ENCODE measurements around the gene INTS6L. TPM values are rescaled to one million over a fixed set of nuclear protein-coding genes. Genes with fewer than 3 reads are reported as not detected.

Gene INTS6L
- total and polyA plus RNA-seq, 3 donors from 2014 or later, result 15.0 to 47.6 (median 41.3) TPM

- TF ChIP-seq CTCF (IDR thresholded peaks at IDR 0.05) (no peak), POLR2A (IDR thresholded peaks at IDR 0.05) (no peak)
- no peaks in the 10 kb centered on the region for H3K4me1 ChIP-seq
These were observed 22.7 kb upstream of the INTS6L start for GRCh38 chrX:135497736-135498135.

GRCh38 chrX:135498236-135498635, 22.2 kb upstream of the INTS6L start:
- intact Hi-C loops (cut with DNase I; ENCODE audit: low total_unique reads), result no loop called here
- 86 to 95% methylated on average over 2 of the region's 2 CpGs for WGBS, 2 donors
- no peak overlapping the region for H3K27ac ChIP-seq
- H3K4me1 ChIP-seq, result no peaks in the 10 kb centered on the region
- H3K4me3 ChIP-seq, result no peak overlapping the region
- H3K27me3 ChIP-seq, result no peaks in the 10 kb centered on the region
- DNase-seq, result no peak
- H3K36me3 ChIP-seq (ENCODE audit: low read depth, missing control alignments), result no peaks in the 10 kb centered on the region
- H3K9me3 ChIP-seq, result no peaks in the 10 kb centered on the region
- TF ChIP-seq POLR2A (IDR thresholded peaks at IDR 0.05) (no peak), CTCF (IDR thresholded peaks at IDR 0.05) (no peak)

More at GRCh38 chrX:135497736-135498135, 22.7 kb upstream of the INTS6L start:
- Histone ChIP-seq H3K36me3 (ENCODE audit: low read depth, missing control alignments) (no peaks in the 10 kb centered on the region), H3K27ac (no peak overlapping the region), H3K27me3 (no peaks in the 10 kb centered on the region), H3K9me3 (no peaks in the 10 kb centered on the region), H3K4me3 (no peak overlapping the region)
- 75 to 91% methylated on average over 5 of the region's 5 CpGs for WGBS, 2 donors
- intact Hi-C loops (cut with DNase I; ENCODE audit: low total_unique reads), result no loop called here
- no peak for DNase-seq

- H3K36me3 ChIP-seq (ENCODE audit: low read depth, missing control alignments), result no peaks in the 10 kb centered on the region
- no peak overlapping the region for H3K27ac ChIP-seq
- no peaks in the 10 kb centered on the region for H3K27me3 ChIP-seq
- no peaks in the 10 kb centered on the region for H3K9me3 ChIP-seq
- DNase-seq, result no peak
- no peak overlapping the region for H3K4me3 ChIP-seq
- intact Hi-C loops (cut with DNase I; ENCODE audit: low total_unique reads), result no loop called here
- no peaks in the 10 kb centered on the region for H3K4me1 ChIP-seq
- TF ChIP-seq POLR2A (IDR thresholded peaks at IDR 0.05), result no peak
- no peak for TF ChIP-seq CTCF (IDR thresholded peaks at IDR 0.05)
These were observed 15.1 kb upstream of the INTS6L start for GRCh38 chrX:135505351-135505750.

GRCh38 chrX:135509885-135510284, 10.6 kb upstream of the INTS6L start:
- no peak for TF ChIP-seq CTCF (IDR thresholded peaks at IDR 0.05)
- no peak for TF ChIP-seq POLR2A (IDR thresholded peaks at IDR 0.05)
- no peak overlapping the region for H3K27ac ChIP-seq
- intact Hi-C loops (cut with DNase I; ENCODE audit: low total_unique reads), result no loop called here
- no peak for DNase-seq
- no peaks in the 10 kb centered on the region for H3K27me3 ChIP-seq
- H3K4me1 ChIP-seq, result no peaks in the 10 kb centered on the region
- no peaks in the 10 kb centered on the region for H3K9me3 ChIP-seq
- WGBS, 2 donors, result 83 to 87% methylated on average over 1 to 2 of the region's 2 CpGs
- no peaks in the 10 kb centered on the region for H3K36me3 ChIP-seq (ENCODE audit: low read depth, missing control alignments)
- no peak overlapping the region for H3K4me3 ChIP-seq

GRCh38 chrX:135512508-135513129, 7.8 kb upstream of the INTS6L start:
- intact Hi-C loops (cut with DNase I; ENCODE audit: low total_unique reads), result no loop called here

More at GRCh38 chrX:135512508-135513129, 7.8 kb upstream of the INTS6L start:
- H3K4me1 ChIP-seq, result no peaks in the 10 kb centered on the region
- H3K27me3 ChIP-seq, result no peaks in the 10 kb centered on the region
- no peak for TF ChIP-seq POLR2A (IDR thresholded peaks at IDR 0.05)
- no peak for TF ChIP-seq CTCF (IDR thresholded peaks at IDR 0.05)
- H3K9me3 ChIP-seq, result no peaks in the 10 kb centered on the region
- H3K27ac ChIP-seq, result no peak overlapping the region
- WGBS, 2 donors, result 80 to 100% methylated on average over 2 to 3 of the region's 3 CpGs
- H3K4me3 ChIP-seq, result no peak overlapping the region
- no peak for DNase-seq
- no peaks in the 10 kb centered on the region for H3K36me3 ChIP-seq (ENCODE audit: low read depth, missing control alignments)

Measured in testis (tissue), 3 donors.